Liver (tissue), 3 donors: ENCODE data around the gene PHC2.

Source experiments
- HNF4A ChIP-seq, 2 donors: conservative IDR thresholded peaks; 2 replicates each; pipeline ENCODE4 v1.6.1; 2016; ENCODE audit warnings: antibody characterized with exemption in 2 of 2, mild to moderate bottlenecking in 2 of 2
- JUND ChIP-seq, 2 donors: IDR thresholded peaks; 2 replicates each; pipeline ENCODE4 v1.6.1; 2016; ENCODE audit warnings: antibody characterized with exemption in 2 of 2
- RXRA ChIP-seq, 2 donors: IDR thresholded peaks; 2 replicates each; pipeline ENCODE4 v1.6.1; 2017 to 2018; ENCODE audit warnings: antibody characterized with exemption in 2 of 2, mild to moderate bottlenecking in 1 of 2
- TF ChIP-seq, protein P1 (sequence below): fragments of 150-350 bp; IDR thresholded peaks from 2 replicates; pipeline ENCODE4 v1.5.1; 2017; ENCODE audit warnings: improper control_type of control experiment, low read depth, low read length; ENCODE audit not compliant: missing input control
- TF ChIP-seq, protein P2 (sequence below): IDR thresholded peaks from 2 replicates; pipeline ENCODE4 v1.6.1; 2016; ENCODE audit warnings: antibody characterized with exemption
- TF ChIP-seq, protein P3 (sequence below): IDR thresholded peaks from 2 replicates; pipeline ENCODE4 v1.6.1; 2016; ENCODE audit warnings: antibody characterized with exemption
- donor health status: healthy.
- donor health status: healthy.

DNA sequence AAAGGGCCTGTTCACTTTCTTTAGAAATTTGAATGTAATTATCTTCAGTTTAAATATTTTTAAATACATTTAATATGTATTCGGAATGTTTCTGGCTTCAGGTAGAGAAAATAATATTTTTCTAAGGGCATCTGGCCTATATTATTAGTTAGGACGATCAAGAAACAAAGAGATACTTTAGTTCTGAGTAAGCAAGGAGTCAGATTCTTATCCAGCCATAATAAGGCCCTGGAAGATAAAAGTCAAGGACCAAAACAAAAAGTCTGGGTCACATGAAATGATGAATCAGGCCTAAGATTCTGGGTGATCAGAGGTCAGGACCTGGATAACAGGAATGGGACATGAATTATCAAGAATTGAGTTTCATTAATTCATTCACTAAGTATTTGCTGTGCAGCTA is 6.3 kb downstream of the PHC2 start:
- TF ChIP-seq, protein P1, sequence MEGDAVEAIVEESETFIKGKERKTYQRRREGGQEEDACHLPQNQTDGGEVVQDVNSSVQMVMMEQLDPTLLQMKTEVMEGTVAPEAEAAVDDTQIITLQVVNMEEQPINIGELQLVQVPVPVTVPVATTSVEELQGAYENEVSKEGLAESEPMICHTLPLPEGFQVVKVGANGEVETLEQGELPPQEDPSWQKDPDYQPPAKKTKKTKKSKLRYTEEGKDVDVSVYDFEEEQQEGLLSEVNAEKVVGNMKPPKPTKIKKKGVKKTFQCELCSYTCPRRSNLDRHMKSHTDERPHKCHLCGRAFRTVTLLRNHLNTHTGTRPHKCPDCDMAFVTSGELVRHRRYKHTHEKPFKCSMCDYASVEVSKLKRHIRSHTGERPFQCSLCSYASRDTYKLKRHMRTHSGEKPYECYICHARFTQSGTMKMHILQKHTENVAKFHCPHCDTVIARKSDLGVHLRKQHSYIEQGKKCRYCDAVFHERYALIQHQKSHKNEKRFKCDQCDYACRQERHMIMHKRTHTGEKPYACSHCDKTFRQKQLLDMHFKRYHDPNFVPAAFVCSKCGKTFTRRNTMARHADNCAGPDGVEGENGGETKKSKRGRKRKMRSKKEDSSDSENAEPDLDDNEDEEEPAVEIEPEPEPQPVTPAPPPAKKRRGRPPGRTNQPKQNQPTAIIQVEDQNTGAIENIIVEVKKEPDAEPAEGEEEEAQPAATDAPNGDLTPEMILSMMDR = no peak
- TF ChIP-seq, protein P2, sequence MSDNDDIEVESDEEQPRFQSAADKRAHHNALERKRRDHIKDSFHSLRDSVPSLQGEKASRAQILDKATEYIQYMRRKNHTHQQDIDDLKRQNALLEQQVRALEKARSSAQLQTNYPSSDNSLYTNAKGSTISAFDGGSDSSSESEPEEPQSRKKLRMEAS = no peak
- TF ChIP-seq, protein P3, sequence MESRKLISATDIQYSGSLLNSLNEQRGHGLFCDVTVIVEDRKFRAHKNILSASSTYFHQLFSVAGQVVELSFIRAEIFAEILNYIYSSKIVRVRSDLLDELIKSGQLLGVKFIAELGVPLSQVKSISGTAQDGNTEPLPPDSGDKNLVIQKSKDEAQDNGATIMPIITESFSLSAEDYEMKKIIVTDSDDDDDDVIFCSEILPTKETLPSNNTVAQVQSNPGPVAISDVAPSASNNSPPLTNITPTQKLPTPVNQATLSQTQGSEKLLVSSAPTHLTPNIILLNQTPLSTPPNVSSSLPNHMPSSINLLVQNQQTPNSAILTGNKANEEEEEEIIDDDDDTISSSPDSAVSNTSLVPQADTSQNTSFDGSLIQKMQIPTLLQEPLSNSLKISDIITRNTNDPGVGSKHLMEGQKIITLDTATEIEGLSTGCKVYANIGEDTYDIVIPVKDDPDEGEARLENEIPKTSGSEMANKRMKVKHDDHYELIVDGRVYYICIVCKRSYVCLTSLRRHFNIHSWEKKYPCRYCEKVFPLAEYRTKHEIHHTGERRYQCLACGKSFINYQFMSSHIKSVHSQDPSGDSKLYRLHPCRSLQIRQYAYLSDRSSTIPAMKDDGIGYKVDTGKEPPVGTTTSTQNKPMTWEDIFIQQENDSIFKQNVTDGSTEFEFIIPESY = no peak
- TF ChIP-seq JUND (IDR thresholded peaks at IDR 0.05) (no peak), RXRA (IDR thresholded peaks at IDR 0.05) (no peak), HNF4A (conservative IDR thresholded peaks at IDR 0.05) (no peak)
